B cell (primary cell): ENCODE measurements around the gene DNAJB12. TPM values are rescaled to one million over a fixed set of nuclear protein-coding genes. Genes with fewer than 3 reads are reported as not detected.

Experiments
- ATAC-seq: fragments of 200-7000 bp; cut with Tn5 transposase; one replicate; pipeline ENCODE4 v1.10.0; 2021; ENCODE audit warnings: low read depth, mild to moderate bottlenecking, moderate number of reproducible peaks, moderate library complexity
- CTCF ChIA-PET: fragments of 350-600 bp; sonication (Branson Sonifier 250); formaldehyde crosslinking; loops from one replicate; lab custom pipeline; 2021; ENCODE audit warnings: antibody characterized with exemption, inconsistent platforms; lab: Charles Lee
- POLR2A ChIA-PET: fragments of 350-600 bp; sonication (Branson Sonifier 250); formaldehyde crosslinking; loops from one replicate; lab custom pipeline; 2021; ENCODE audit warnings: antibody characterized with exemption; lab: Charles Lee
- DNase-seq: peaks from one replicate; pipeline ENCODE4 v3.0.0; 2013
- H2AFZ ChIP-seq: 2 replicates; pipeline ENCODE4 v1.6.1; 2012; ENCODE audit warnings: mild to moderate bottlenecking, low read depth, low read length; ENCODE audit not compliant: insufficient read depth, poor library complexity, severe bottlenecking
- H3K27ac ChIP-seq, 2 donors: 1 replicate in 1 of 2; 2 replicates in 1 of 2; pipeline ENCODE4 v1.5.1; 2012 to 2013; ENCODE audit warnings: low read length in 2 of 2, mild to moderate bottlenecking in 2 of 2, moderate library complexity in 1 of 2
- H3K27me3 ChIP-seq, 4 experiments: fragments of 200-600 bp in 1 of 4; sonication (generic) in 1 of 4; replicated peaks in 1 of 4; 1 replicate in 2 of 4; 2 replicates in 2 of 4; pipeline versions ENCODE4 v1.6.1 to v1.7.0; 2013 to 2016; ENCODE audit warnings: low read length in 3 of 4, mild to moderate bottlenecking in 2 of 4, mixed read lengths in 1 of 4, moderate library complexity in 1 of 4; ENCODE audit not compliant: insufficient read depth in 4 of 4, control insufficient read depth in 3 of 4; ENCODE audit errors: control extremely low read depth in 1 of 4
- H3K36me3 ChIP-seq, 2 experiments: replicated peaks in 1 of 2; 1 replicate in 1 of 2; 2 replicates in 1 of 2; pipeline versions ENCODE4 v1.6.1 to v1.7.1; 2013; ENCODE audit warnings: low read length in 1 of 2; ENCODE audit not compliant: insufficient read depth in 2 of 2, control insufficient read depth in 1 of 2; ENCODE audit errors: control extremely low read depth in 1 of 2, extremely low read depth in 1 of 2
- H3K4me1 ChIP-seq, 2 donors: fragments of 200-600 bp in 1 of 2; sonication (generic) in 1 of 2; 1 replicate in 1 of 2; 2 replicates in 1 of 2; pipeline versions ENCODE4 v1.5.1 to v1.6.1; 2013 to 2017; ENCODE audit warnings: low read length in 2 of 2; ENCODE audit not compliant: control insufficient read depth in 2 of 2, insufficient read depth in 2 of 2
- H3K4me2 ChIP-seq: replicated peaks from 2 replicates; pipeline ENCODE3; 2012; ENCODE audit warnings: mild to moderate bottlenecking, low read depth, low read length; ENCODE audit not compliant: poor library complexity, severe bottlenecking
- H3K4me3 ChIP-seq, 5 experiments: fragments of 200-600 bp in 1 of 5; sonication (generic) in 1 of 5; 1 replicate in 3 of 5; 2 replicates in 2 of 5; pipeline versions ENCODE4 v1.5.1 to v1.7.0; 2011 to 2016; ENCODE audit warnings: low read length in 4 of 5, mild to moderate bottlenecking in 4 of 5, low read depth in 2 of 5, control low read depth in 1 of 5, moderate library complexity in 1 of 5; ENCODE audit not compliant: insufficient read depth in 1 of 5; ENCODE audit errors: control extremely low read depth in 1 of 5, extremely low read depth in 1 of 5
- H3K79me2 ChIP-seq: fragments of 200-600 bp; sonication (generic); one replicate; pipeline ENCODE4 v1.6.0; 2016; ENCODE audit warnings: low read length; ENCODE audit not compliant: control insufficient read depth, insufficient read depth
- H3K9ac ChIP-seq: fragments of 200-600 bp; sonication (generic); 2 replicates; pipeline ENCODE4 v1.6.1; 2017; ENCODE audit warnings: mild to moderate bottlenecking, low read length, moderate library complexity
- H3K9me3 ChIP-seq, 3 donors: one replicate each; pipeline versions ENCODE4 v1.6.1 to v1.7.1; 2013; ENCODE audit warnings: low read length in 2 of 3; ENCODE audit not compliant: control insufficient read depth in 2 of 3, insufficient read depth in 1 of 3; ENCODE audit errors: control extremely low read depth in 1 of 3
- H4K20me1 ChIP-seq: 2 replicates; pipeline ENCODE4 v1.6.0; 2012; ENCODE audit warnings: mild to moderate bottlenecking, low read length; ENCODE audit not compliant: insufficient read depth, control insufficient read depth, poor library complexity, severe bottlenecking
- H3K27ac Mint-ChIP-seq: one replicate; pipeline ENCODE4 v1.8.0; 2021; ENCODE audit warnings: mixed read lengths
- H3K27me3 Mint-ChIP-seq: one replicate; pipeline ENCODE4 v1.8.0; 2021; ENCODE audit warnings: mixed read lengths
- H3K4me1 Mint-ChIP-seq: one replicate; pipeline ENCODE4 v1.8.0; 2021; ENCODE audit warnings: mixed read lengths
- H3K4me3 Mint-ChIP-seq: one replicate; pipeline ENCODE4 v1.8.0; 2021; ENCODE audit warnings: mixed read lengths
- H3K9me3 Mint-ChIP-seq: one replicate; pipeline ENCODE4 v1.8.0; 2022; ENCODE audit warnings: mixed read lengths; ENCODE audit not compliant: insufficient read depth
- EZH2 ChIP-seq: IDR thresholded peaks from 2 replicates; pipeline ENCODE4 v1.6.1; 2012; ENCODE audit warnings: borderline replicate concordance, low read depth, mild to moderate bottlenecking, moderate library complexity, low read length; ENCODE audit not compliant: insufficient read depth, poor library complexity, severe bottlenecking
- WGBS: methylation state at CpG from one replicate; pipeline ENCODE4 v1.1.5; 2013; ENCODE audit warnings: missing lambda C conversion rate; ENCODE audit not compliant: insufficient coverage; 5-methylcytosine and 5-hydroxymethylcytosine counted together
- intact Hi-C: fragments of 100-400 bp; cut with micrococcal nuclease; formaldehyde crosslinking; loops from one replicate; pipeline ENCODE4 v1.10.0; 2022
- polyA plus RNA-seq: library from polyadenylated mRNA; depleted of rRNA; stranded (reverse); fragments of >200 nt; gene quantifications from 2 replicates; pipeline ENCODE4 v1.2.3, GENCODE V29; 2012
- total RNA-seq, 2 donors: library from RNA; stranded (reverse); fragments of 120-200 nt in 1 of 2; gene quantifications; 1 replicate in 1 of 2; 2 replicates in 1 of 2; pipeline versions ENCODE4 v1.2.3 to v1.2.4, GENCODE V29; 2013 to 2022
- TF ChIP-seq, protein P1 (sequence below): fragments of 200-600 bp; IDR thresholded peaks from one replicate; pipeline ENCODE4 v1.8.0; 2022; ENCODE audit warnings: antibody characterized with exemption, mild to moderate bottlenecking

DNAJB12 gene
- total and polyA plus RNA-seq, 2 donors (not counting 1 experiment from before 2014, with no cell fraction given), result 16.1 to 42.3 TPM

DNA sequence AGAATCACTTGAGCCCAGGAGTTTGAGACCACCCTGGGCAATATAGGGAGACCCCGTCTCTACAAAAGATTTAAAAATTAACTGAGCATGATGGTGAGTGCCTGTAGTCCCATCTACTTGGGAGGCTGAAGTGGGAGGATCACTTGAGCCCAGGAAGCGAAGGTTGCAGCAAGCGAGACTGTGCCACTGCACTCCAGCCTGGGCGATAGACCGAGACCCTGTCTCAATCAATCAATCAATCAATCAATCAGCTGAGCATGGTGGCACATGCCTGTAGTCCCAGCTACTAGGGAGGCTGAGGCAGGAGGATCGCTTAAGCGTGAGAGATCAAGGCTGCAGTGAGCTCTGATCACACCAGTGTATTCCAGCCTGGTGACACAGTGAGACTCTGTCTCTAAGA lies 40.5 kb downstream of the DNAJB12 start:
- Histone ChIP-seq H3K9me3 (no peaks in the 10 kb centered on the region), H3K27ac (no peak overlapping the region), H3K4me1 (peaks cover 33 to 41% of the 10 kb centered on the region in 2 donors), H2AFZ (no peak overlapping the region), H3K4me2 (no peak overlapping the region), H3K4me3 (no peak overlapping the region), H3K79me2 (no peaks in the 10 kb centered on the region), H3K36me3 (no peaks in the 10 kb centered on the region), H3K27me3 (peaks cover 0 to 3% (median 0%) of the 10 kb centered on the region in 4 experiments), H3K9ac (no peak overlapping the region), H4K20me1 (no peaks in the 10 kb centered on the region)
- H3K9me3 Mint-ChIP-seq, result no peaks in the 10 kb centered on the region
- H3K27me3 Mint-ChIP-seq, result no peaks in the 10 kb centered on the region
- no peak overlapping the region for H3K4me3 Mint-ChIP-seq
- no peak overlapping the region for H3K27ac Mint-ChIP-seq
- ATAC-seq (no peak), DNase-seq (no peak)
- TF ChIP-seq EZH2, result no peak
- TF ChIP-seq, protein P1, sequence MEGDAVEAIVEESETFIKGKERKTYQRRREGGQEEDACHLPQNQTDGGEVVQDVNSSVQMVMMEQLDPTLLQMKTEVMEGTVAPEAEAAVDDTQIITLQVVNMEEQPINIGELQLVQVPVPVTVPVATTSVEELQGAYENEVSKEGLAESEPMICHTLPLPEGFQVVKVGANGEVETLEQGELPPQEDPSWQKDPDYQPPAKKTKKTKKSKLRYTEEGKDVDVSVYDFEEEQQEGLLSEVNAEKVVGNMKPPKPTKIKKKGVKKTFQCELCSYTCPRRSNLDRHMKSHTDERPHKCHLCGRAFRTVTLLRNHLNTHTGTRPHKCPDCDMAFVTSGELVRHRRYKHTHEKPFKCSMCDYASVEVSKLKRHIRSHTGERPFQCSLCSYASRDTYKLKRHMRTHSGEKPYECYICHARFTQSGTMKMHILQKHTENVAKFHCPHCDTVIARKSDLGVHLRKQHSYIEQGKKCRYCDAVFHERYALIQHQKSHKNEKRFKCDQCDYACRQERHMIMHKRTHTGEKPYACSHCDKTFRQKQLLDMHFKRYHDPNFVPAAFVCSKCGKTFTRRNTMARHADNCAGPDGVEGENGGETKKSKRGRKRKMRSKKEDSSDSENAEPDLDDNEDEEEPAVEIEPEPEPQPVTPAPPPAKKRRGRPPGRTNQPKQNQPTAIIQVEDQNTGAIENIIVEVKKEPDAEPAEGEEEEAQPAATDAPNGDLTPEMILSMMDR, result no peak
- POLR2A ChIA-PET, result no interaction called here
- WGBS, result 96% methylated on average over 4 of the region's 7 CpGs
- H3K4me1 Mint-ChIP-seq, result peaks cover 41% of the 10 kb centered on the region
- CTCF ChIA-PET, result interaction anchor here (1.1 to 2.0 kb wide), 3 partner anchors 11 to 39 kb away, joined by 3 to 9 read pairs (median 4); no protein-coding TSS in a partner anchor
- intact Hi-C loops, result no loop called here

DNA sequence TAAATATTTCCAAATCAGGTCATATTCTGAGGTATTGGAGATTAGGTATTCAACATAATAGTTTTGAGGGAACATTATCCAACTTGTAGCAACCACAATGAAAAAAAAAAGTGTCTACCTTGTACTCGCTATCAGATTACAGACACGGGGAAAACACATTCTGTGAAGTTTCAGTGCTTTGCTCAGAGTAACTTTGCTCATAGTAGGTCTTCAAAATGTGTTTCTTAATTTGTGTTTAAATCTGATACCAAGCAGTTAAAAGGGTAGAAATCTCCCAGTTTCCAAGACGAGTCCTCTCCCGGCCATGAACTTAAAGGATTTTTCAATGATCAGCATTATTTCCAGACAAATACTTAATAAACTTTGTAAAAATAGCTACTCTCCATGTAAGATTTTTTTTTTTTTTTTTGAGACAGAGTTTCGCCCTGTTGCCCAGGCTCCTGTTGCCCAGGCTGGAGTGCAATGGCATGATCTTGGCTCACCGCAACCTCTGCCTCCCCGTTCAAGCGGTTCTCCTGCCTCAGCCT lies 41.8 kb downstream of the DNAJB12 start:
- Histone ChIP-seq H3K79me2 (no peaks in the 10 kb centered on the region), H3K4me1 (peaks cover 19 to 28% of the 10 kb centered on the region in 2 donors), H3K27me3 (peaks cover 0 to 4% (median 0%) of the 10 kb centered on the region in 4 experiments), H2AFZ (no peak overlapping the region), H3K36me3 (no peaks in the 10 kb centered on the region), H4K20me1 (no peaks in the 10 kb centered on the region), H3K9ac (no peak overlapping the region), H3K9me3 (no peaks in the 10 kb centered on the region), H3K4me2 (no peak overlapping the region), H3K27ac (no peak overlapping the region), H3K4me3 (no peak overlapping the region)
- H3K9me3 Mint-ChIP-seq, result no peaks in the 10 kb centered on the region
- CTCF ChIA-PET, result interaction anchor here (1.4 to 2.0 kb wide), 2 partner anchors 10 to 12 kb away, joined by 4 to 9 read pairs; no protein-coding TSS in a partner anchor
- no peak overlapping the region for H3K27ac Mint-ChIP-seq
- no peak overlapping the region for H3K4me3 Mint-ChIP-seq
- DNase-seq, result no peak
- no peak for ATAC-seq
- POLR2A ChIA-PET, result interaction anchor here (0.6 kb wide), 1 partner anchor 90 kb away, joined by 3 read pairs; no protein-coding TSS in a partner anchor
- H3K4me1 Mint-ChIP-seq, result peaks cover 38% of the 10 kb centered on the region
- no peaks in the 10 kb centered on the region for H3K27me3 Mint-ChIP-seq
- 100% methylated on average over 4 of the region's 8 CpGs for WGBS
- intact Hi-C loops, result no loop called here
- TF ChIP-seq, protein P1, result no peak
- TF ChIP-seq EZH2, result no peak
